ENCODE data around the gene HLA-DMB.

DNA sequence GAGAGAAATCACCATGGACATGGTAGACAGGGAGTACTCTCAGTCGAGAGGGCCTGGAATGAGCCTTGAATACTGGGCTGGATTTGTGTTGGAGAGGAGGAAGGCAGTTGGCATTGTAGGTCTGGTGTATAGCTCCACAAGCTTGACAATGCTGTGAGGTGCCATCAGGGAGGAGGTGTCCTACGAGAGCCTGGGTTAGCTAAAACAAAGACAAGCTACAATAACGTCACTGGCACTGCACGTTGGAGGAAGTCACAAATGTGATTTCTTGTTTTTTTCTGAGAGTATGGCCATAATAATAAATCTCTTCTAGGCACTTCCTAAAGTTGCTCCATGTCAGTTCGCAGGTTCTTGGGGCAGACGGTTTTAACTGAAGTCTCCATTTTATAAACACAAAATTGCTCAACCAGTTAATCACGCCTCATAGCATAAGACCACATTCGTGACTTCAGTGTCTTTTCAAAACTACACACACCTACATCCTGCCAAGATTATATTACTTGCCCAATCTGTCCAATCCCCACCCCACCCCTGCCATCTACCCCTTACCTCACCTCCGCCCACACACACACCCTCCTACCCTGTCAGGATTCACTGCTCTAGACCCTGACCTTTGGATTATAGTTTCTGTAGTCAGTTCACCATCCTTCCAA lies 4.4 kb upstream of the HLA-DMB start:
- TF ChIP-seq, protein P1, sequence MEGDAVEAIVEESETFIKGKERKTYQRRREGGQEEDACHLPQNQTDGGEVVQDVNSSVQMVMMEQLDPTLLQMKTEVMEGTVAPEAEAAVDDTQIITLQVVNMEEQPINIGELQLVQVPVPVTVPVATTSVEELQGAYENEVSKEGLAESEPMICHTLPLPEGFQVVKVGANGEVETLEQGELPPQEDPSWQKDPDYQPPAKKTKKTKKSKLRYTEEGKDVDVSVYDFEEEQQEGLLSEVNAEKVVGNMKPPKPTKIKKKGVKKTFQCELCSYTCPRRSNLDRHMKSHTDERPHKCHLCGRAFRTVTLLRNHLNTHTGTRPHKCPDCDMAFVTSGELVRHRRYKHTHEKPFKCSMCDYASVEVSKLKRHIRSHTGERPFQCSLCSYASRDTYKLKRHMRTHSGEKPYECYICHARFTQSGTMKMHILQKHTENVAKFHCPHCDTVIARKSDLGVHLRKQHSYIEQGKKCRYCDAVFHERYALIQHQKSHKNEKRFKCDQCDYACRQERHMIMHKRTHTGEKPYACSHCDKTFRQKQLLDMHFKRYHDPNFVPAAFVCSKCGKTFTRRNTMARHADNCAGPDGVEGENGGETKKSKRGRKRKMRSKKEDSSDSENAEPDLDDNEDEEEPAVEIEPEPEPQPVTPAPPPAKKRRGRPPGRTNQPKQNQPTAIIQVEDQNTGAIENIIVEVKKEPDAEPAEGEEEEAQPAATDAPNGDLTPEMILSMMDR (conservative IDR thresholded peaks at IDR 0.05 in 1 of 2, IDR thresholded peaks at IDR 0.05 in 1 of 2; ENCODE audit: low read depth in 1 of 2, low read length in 2 of 2), result no peak
- no peak for TF ChIP-seq EZH2 (IDR thresholded peaks at IDR 0.05; ENCODE audit: low read length, missing control alignments)

Data from fibroblast of lung (primary cell).